HG02588 (cell line): ENCODE results near the gene DCBLD1.
"Not testable (repeated sequence)": the region's sequence is repeated elsewhere in the genome, so short reads cannot be mapped to it uniquely, and the experiment has no call there.

Source experiments
- ATAC-seq: cut with Tn5 transposase; IDR thresholded peaks from one replicate; pipeline ENCODE4 v1.9.1; 2021; ENCODE audit warnings: mild to moderate bottlenecking, moderate library complexity; ENCODE audit not compliant: unreplicated experiment

Gene DCBLD1

GRCh38 chr6:117496383-117496990, 14.0 kb downstream of the DCBLD1 start:
- no peak for ATAC-seq

GRCh38 chr6:117497237-117497636, 14.8 kb downstream of the DCBLD1 start:
- no peak for ATAC-seq

GRCh38 chr6:117498159-117498558, 15.7 kb downstream of the DCBLD1 start:
- no peak for ATAC-seq

GRCh38 chr6:117501722-117502121, 19.2 kb downstream of the DCBLD1 start:
- no peak for ATAC-seq

- no peak for ATAC-seq
Observed at GRCh38 chr6:117502580-117502979, 20.1 kb downstream of the DCBLD1 start.

- no peak for ATAC-seq
Observed at GRCh38 chr6:117503211-117503610, 20.7 kb downstream of the DCBLD1 start.

- no peak for ATAC-seq
Observed at GRCh38 chr6:117504478-117505144, 22.1 kb downstream of the DCBLD1 start.

- no peak for ATAC-seq
Observed at GRCh38 chr6:117505311-117505710, 22.8 kb downstream of the DCBLD1 start.

GRCh38 chr6:117506180-117506835, 23.8 kb downstream of the DCBLD1 start:
- ATAC-seq, result no peak

- ATAC-seq, result no peak
Observed at GRCh38 chr6:117506907-117507306, 24.4 kb downstream of the DCBLD1 start.

- ATAC-seq, result no peak
Observed at GRCh38 chr6:117508450-117508971, 26.0 kb downstream of the DCBLD1 start.

GRCh38 chr6:117509021-117509420, 26.5 kb downstream of the DCBLD1 start:
- ATAC-seq, result no peak

- ATAC-seq, result no peak
Observed at GRCh38 chr6:117512056-117512828, 29.8 kb downstream of the DCBLD1 start.

GRCh38 chr6:117512987-117513573, 30.6 kb downstream of the DCBLD1 start:
- no peak for ATAC-seq

- ATAC-seq, result no peak
Observed at GRCh38 chr6:117513778-117514365, 31.4 kb downstream of the DCBLD1 start.

- ATAC-seq, result no peak
Observed at GRCh38 chr6:117514655-117515054, 32.2 kb downstream of the DCBLD1 start.

GRCh38 chr6:117515326-117515725, 32.9 kb downstream of the DCBLD1 start:
- ATAC-seq, result no peak

- ATAC-seq, result not testable (repeated sequence)
Observed at GRCh38 chr6:117517995-117518394, 35.5 kb downstream of the DCBLD1 start.

- no peak for ATAC-seq
Observed at GRCh38 chr6:117518870-117519269, 36.4 kb downstream of the DCBLD1 start.

- no peak for ATAC-seq
Observed at GRCh38 chr6:117520603-117521395, 38.3 kb downstream of the DCBLD1 start.
